HepG2 (cell line): ENCODE data around the gene BTBD7. TPM values are rescaled to one million over a fixed set of nuclear protein-coding genes. Genes with fewer than 3 reads are reported as not detected.
A peak's percentile ranks its signal among the peaks of the same experiment; 100 is the strongest.

Experiments used
- ATAC-seq: fragments of 200-7000 bp; cut with Tn5 transposase; 3 replicates; pipeline ENCODE4 v1.9.1; 2020; ENCODE audit warnings: mild to moderate bottlenecking, moderate library complexity
- BruUV-seq: library from RNA; stranded (reverse); fragments of 400-500 nt; replicated peaks from 2 replicates; lab custom pipeline; 2021; lab: Mats Ljungman, UMichigan
- CTCF ChIA-PET: fragments of 300-600 bp; formaldehyde crosslinking; extraction: SDS; loops from one replicate; lab custom pipeline; 2021; ENCODE audit warnings: low total read pairs, inconsistent platforms, low intra/inter-chr PET ratio; lab: Yijun Ruan, JAX
- POLR2A ChIA-PET: fragments of 350-600 bp; sonication (Branson Sonifier 250); formaldehyde crosslinking; loops from one replicate; lab custom pipeline; 2020; ENCODE audit warnings: antibody characterized with exemption, inconsistent platforms; lab: Yijun Ruan, JAX
- DNase-seq: peaks from one replicate; pipeline ENCODE4 v3.0.0-alpha.2; 2015; ENCODE audit warnings: low spot score
- FAIRE-seq: peaks from 3 replicates; lab custom pipeline; 2011; peaks lifted over from hg19 to GRCh38; lab: Jason Lieb, UNC
- H2AFZ ChIP-seq: one replicate; pipeline ENCODE4 v1.6.1; 2011; ENCODE audit warnings: low read length, inconsistent platforms
- H3K27ac ChIP-seq: fragments of 300-600 bp; 3 replicates; pipeline ENCODE4 v1.8.0; 2011; ENCODE audit warnings: mixed run types, mild to moderate bottlenecking, mixed read lengths, low read length, inconsistent platforms; ENCODE audit not compliant: insufficient read depth; ENCODE audit errors: extremely low read length
- H3K27me3 ChIP-seq, 2 experiments: fragments of 200-600 bp in 1 of 2; 2 replicates in 1 of 2; 3 replicates in 1 of 2; pipeline versions ENCODE4 v1.6.0 to v1.8.0; 2011; ENCODE audit warnings: low read length in 2 of 2, mild to moderate bottlenecking in 2 of 2, moderate library complexity in 2 of 2, inconsistent platforms in 1 of 2; ENCODE audit not compliant: insufficient read depth in 2 of 2, control insufficient read depth in 1 of 2
- H3K36me3 ChIP-seq, 2 experiments: fragments of 200-600 bp in 1 of 2; replicated peaks in 1 of 2; 2 replicates in 1 of 2; 3 replicates in 1 of 2; pipeline versions ENCODE4 v1.5.1 to v1.8.0; 2011; ENCODE audit warnings: low read length in 2 of 2, inconsistent platforms in 1 of 2; ENCODE audit not compliant: insufficient read depth in 2 of 2, control insufficient read depth in 1 of 2
- H3K4me1 ChIP-seq: 2 replicates; pipeline ENCODE4 v1.5.1; 2012; ENCODE audit warnings: low read length, inconsistent platforms; ENCODE audit not compliant: insufficient read depth
- H3K4me2 ChIP-seq: 2 replicates; pipeline ENCODE4 v1.6.0; 2011; ENCODE audit warnings: low read depth, low read length, inconsistent platforms
- H3K4me3 ChIP-seq, 3 experiments: fragments of 200-600 bp in 1 of 3; sonication (generic), shearing (Covaris generic) in 1 of 3; replicated peaks in 1 of 3; 2 replicates each; pipeline ENCODE4 v1.5.1; 2011 to 2016; ENCODE audit warnings: low read length in 3 of 3, inconsistent platforms in 2 of 3, low read depth in 2 of 3, mild to moderate bottlenecking in 2 of 3, control low read depth in 1 of 3, mixed read lengths in 1 of 3; ENCODE audit not compliant: insufficient read depth in 1 of 3
- H3K79me2 ChIP-seq: one replicate; pipeline ENCODE4 v1.6.1; 2011; ENCODE audit warnings: low read length, inconsistent platforms; ENCODE audit not compliant: insufficient read depth
- H3K9ac ChIP-seq: 2 replicates; pipeline ENCODE4 v1.6.0; 2011; ENCODE audit warnings: mild to moderate bottlenecking, low read depth, low read length, inconsistent platforms; ENCODE audit not compliant: insufficient read depth
- H3K9me3 ChIP-seq: 2 replicates; pipeline ENCODE4 v1.5.1; 2012; ENCODE audit warnings: mild to moderate bottlenecking, low read length
- H4K20me1 ChIP-seq: 2 replicates; pipeline ENCODE4 v1.6.0; 2011; ENCODE audit warnings: inconsistent platforms, mild to moderate bottlenecking, low read length, moderate library complexity; ENCODE audit not compliant: insufficient read depth
- MAFK ChIP-seq, 2 experiments: IDR thresholded peaks in 1 of 2; conservative IDR thresholded peaks in 1 of 2; 2 replicates each; pipeline ENCODE4 v1.6.1; 2011; ENCODE audit warnings: improper control_type of control experiment in 2 of 2, low read length in 2 of 2
- NRL ChIP-seq: sonication (generic); formaldehyde crosslinking; IDR thresholded peaks from 2 replicates; pipeline ENCODE4 v1.5.0; 2020; ENCODE audit warnings: missing genetic modification reagents, mild to moderate bottlenecking, moderate library complexity, borderline replicate concordance
- SOX6 ChIP-seq, 2 experiments: fragments of 450-650 bp in 1 of 2; sonication (generic) in 1 of 2; formaldehyde crosslinking in 1 of 2; IDR thresholded peaks; 2 replicates each; pipeline versions ENCODE4 v1.4.0 to v1.6.1; 2017 to 2020; ENCODE audit warnings: antibody characterized with exemption in 1 of 2, mild to moderate bottlenecking in 1 of 2, missing genetic modification reagents in 1 of 2
- WGBS: methylation state at CpG from one replicate; pipeline ENCODE4 v1.1.6; 2017; ENCODE audit warnings: low lambda C conversion rate; 5-methylcytosine and 5-hydroxymethylcytosine counted together
- in situ Hi-C: cut with HindIII; loops from 2 replicates; pipeline ENCODE4 v1.10.0; 2017; ENCODE audit warnings: low pct_unique_long_range_greater_than_20kb; ENCODE audit not compliant: extremely low pct_ligation_motif_present
- intact Hi-C: fragments of 100-400 bp; cut with micrococcal nuclease; formaldehyde crosslinking; loops from one replicate; pipeline ENCODE4 v1.10.0; 2022; ENCODE audit not compliant: unreplicated experiment
- polyA plus RNA-seq, 8 experiments: library from polyadenylated mRNA; depleted of rRNA in 3 of 8; stranded (reverse) in 7 of 8; unstranded in 1 of 8; fragments of >200 nt; fragmentation: Illumina TruSeq in 4 of 8; extraction: Trizol in 4 of 8; gene quantifications; 2 replicates each; pipeline versions ENCODE4 v1.2.1 to v1.2.3, GENCODE V29; 2011 to 2016; ENCODE audit warnings: low read depth in 4 of 8, missing spikeins in 1 of 8, mixed read lengths in 1 of 8; ENCODE audit not compliant: insufficient read depth in 1 of 8
- total RNA-seq, 5 experiments: library from RNA; depleted of rRNA; stranded (reverse); fragments of >200 nt; fragmentation: Illumina TruSeq; extraction: Trizol; gene quantifications; 2 replicates each; pipeline ENCODE4 v1.2.3, GENCODE V29; 2016; ENCODE audit warnings: low read depth in 1 of 5
- TF ChIP-seq, protein P1 (sequence below): sonication (generic); formaldehyde crosslinking; conservative IDR thresholded peaks from 2 replicates; pipeline ENCODE4 v1.8.1; 2023; ENCODE audit warnings: missing genetic modification reagents
- TF ChIP-seq, protein P2 (sequence below): sonication (generic); formaldehyde crosslinking; conservative IDR thresholded peaks from 2 replicates; pipeline ENCODE4 v1.5.0; 2020; ENCODE audit warnings: missing genetic modification reagents
- TF ChIP-seq, protein P3 (sequence below): sonication (generic); formaldehyde crosslinking; IDR thresholded peaks from one replicate; pipeline ENCODE4 v1.5.1; 2020; ENCODE audit warnings: mild to moderate bottlenecking, missing genetic modification reagents; ENCODE audit errors: not compliant biosample characterization
- TF ChIP-seq, protein P4 (sequence below): sonication (generic); formaldehyde crosslinking; IDR thresholded peaks from 2 replicates; pipeline ENCODE4 v1.5.0; 2020; ENCODE audit warnings: missing genetic modification reagents, mild to moderate bottlenecking, borderline replicate concordance

Gene BTBD7
- total and polyA plus RNA-seq, 2 of the 13 experiments (the other 11 are each of a cell fraction or from before 2014, with no cell fraction given) = 11.6 to 15.2 TPM

DNA sequence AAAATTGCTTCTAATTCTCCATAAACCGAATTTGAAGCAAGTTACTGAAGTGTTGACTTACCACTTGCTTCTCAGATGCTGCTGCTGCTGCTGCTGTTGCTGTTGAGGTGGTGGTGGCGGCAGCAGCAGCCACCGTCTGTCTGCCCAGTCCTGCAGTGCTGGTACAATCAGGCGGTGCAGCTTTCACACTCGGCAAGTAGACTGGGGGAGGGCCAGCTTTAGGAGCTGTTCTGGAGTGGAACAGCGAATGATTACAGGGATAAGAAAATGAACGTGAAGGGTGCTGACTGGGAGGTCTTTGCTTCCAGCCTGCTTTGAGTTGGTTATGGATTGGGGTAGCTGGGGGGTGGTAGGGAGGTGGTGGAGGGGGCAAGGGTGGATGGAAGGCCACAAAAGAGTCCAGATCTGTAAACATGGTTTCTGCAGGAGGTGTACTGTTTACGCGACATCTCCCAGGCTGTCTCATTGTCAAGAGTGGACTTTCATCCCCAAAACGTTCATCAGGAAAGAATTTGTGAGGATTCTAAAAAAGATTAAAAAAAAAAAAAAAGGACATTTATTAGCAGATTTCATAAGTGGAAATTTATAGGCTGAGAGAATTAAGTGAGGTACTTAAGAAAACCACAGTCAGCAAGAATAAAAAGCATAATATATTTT, 86.9 kb downstream of the BTBD7 start:
- TF ChIP-seq MAFK (conservative IDR thresholded peaks at IDR 0.05 in 1 of 2, IDR thresholded peaks at IDR 0.05 in 1 of 2; ENCODE audit: low read length in 2 of 2) (peak in 1 of 2 experiments; percentile 25; a peak in 1 of 4 replicates), SOX6 (IDR thresholded peaks at IDR 0.05) (no peak), SOX6 (CRISPR knock-in tag; IDR thresholded peaks at IDR 0.05) (peak; percentile 32; the same call in 1 of the 2 replicates), NRL (CRISPR knock-in tag) (no peak)
- TF ChIP-seq, protein P1, sequence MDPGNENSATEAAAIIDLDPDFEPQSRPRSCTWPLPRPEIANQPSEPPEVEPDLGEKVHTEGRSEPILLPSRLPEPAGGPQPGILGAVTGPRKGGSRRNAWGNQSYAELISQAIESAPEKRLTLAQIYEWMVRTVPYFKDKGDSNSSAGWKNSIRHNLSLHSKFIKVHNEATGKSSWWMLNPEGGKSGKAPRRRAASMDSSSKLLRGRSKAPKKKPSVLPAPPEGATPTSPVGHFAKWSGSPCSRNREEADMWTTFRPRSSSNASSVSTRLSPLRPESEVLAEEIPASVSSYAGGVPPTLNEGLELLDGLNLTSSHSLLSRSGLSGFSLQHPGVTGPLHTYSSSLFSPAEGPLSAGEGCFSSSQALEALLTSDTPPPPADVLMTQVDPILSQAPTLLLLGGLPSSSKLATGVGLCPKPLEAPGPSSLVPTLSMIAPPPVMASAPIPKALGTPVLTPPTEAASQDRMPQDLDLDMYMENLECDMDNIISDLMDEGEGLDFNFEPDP (CRISPR knock-in tag) = 0 out of 2 replicates have a peak, but pooled peaks have one; percentile 36
- TF ChIP-seq, protein P2, sequence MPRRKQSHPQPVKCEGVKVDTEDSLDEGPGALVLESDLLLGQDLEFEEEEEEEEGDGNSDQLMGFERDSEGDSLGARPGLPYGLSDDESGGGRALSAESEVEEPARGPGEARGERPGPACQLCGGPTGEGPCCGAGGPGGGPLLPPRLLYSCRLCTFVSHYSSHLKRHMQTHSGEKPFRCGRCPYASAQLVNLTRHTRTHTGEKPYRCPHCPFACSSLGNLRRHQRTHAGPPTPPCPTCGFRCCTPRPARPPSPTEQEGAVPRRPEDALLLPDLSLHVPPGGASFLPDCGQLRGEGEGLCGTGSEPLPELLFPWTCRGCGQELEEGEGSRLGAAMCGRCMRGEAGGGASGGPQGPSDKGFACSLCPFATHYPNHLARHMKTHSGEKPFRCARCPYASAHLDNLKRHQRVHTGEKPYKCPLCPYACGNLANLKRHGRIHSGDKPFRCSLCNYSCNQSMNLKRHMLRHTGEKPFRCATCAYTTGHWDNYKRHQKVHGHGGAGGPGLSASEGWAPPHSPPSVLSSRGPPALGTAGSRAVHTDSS (CRISPR knock-in tag) = no peak
- TF ChIP-seq, protein P3, sequence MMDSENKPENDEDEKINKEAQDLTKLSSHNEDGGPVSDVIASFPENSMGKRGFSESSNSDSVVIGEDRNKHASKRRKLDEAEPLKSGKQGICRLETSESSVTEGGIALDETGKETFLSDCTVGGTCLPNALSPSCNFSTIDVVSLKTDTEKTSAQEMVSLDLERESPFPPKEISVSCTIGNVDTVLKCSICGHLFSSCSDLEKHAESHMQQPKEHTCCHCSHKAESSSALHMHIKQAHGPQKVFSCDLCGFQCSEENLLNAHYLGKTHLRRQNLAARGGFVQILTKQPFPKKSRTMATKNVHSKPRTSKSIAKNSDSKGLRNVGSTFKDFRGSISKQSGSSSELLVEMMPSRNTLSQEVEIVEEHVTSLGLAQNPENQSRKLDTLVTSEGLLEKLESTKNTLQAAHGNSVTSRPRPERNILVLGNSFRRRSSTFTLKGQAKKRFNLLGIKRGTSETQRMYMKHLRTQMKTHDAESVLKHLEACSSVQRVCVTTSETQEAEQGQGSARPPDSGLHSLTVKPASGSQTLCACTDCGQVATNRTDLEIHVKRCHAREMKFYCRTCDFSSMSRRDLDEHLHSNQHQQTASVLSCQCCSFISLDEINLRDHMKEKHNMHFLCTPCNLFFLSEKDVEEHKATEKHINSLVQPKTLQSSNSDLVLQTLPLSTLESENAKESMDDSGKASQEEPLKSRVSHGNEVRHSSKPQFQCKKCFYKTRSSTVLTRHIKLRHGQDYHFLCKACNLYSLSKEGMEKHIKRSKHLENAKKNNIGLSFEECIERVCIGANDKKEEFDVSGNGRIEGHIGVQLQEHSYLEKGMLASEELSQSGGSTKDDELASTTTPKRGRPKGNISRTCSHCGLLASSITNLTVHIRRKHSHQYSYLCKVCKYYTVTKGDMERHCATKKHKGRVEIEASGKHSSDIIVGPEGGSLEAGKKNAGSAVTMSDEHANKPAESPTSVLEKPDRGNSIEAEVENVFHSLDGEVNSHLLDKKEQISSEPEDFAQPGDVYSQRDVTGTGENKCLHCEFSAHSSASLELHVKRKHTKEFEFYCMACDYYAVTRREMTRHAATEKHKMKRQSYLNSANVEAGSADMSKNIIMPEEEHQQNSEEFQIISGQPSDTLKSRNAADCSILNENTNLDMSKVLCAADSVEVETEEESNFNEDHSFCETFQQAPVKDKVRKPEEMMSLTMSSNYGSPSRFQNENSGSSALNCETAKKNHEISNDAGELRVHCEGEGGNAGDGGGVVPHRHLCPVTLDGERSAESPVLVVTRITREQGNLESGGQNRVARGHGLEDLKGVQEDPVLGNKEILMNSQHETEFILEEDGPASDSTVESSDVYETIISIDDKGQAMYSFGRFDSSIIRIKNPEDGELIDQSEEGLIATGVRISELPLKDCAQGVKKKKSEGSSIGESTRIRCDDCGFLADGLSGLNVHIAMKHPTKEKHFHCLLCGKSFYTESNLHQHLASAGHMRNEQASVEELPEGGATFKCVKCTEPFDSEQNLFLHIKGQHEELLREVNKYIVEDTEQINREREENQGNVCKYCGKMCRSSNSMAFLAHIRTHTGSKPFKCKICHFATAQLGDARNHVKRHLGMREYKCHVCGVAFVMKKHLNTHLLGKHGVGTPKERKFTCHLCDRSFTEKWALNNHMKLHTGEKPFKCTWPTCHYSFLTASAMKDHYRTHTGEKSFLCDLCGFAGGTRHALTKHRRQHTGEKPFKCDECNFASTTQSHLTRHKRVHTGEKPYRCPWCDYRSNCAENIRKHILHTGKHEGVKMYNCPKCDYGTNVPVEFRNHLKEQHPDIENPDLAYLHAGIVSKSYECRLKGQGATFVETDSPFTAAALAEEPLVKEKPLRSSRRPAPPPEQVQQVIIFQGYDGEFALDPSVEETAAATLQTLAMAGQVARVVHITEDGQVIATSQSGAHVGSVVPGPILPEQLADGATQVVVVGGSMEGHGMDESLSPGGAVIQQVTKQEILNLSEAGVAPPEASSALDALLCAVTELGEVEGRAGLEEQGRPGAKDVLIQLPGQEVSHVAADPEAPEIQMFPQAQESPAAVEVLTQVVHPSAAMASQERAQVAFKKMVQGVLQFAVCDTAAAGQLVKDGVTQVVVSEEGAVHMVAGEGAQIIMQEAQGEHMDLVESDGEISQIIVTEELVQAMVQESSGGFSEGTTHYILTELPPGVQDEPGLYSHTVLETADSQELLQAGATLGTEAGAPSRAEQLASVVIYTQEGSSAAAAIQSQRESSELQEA (CRISPR knock-in tag) = no peak
- TF ChIP-seq, protein P4, sequence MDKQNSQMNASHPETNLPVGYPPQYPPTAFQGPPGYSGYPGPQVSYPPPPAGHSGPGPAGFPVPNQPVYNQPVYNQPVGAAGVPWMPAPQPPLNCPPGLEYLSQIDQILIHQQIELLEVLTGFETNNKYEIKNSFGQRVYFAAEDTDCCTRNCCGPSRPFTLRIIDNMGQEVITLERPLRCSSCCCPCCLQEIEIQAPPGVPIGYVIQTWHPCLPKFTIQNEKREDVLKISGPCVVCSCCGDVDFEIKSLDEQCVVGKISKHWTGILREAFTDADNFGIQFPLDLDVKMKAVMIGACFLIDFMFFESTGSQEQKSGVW (CRISPR knock-in tag) = no peak
- no peak; the same call in 2 of the 3 replicates for ATAC-seq
- H2AFZ ChIP-seq = no peak overlapping the region
- H3K79me2 ChIP-seq = no peaks in the 10 kb centered on the region
- in situ Hi-C loops = no loop called here
- ChIA-PET CTCF (no interaction called here), POLR2A (no interaction called here)
- H4K20me1 ChIP-seq = no peaks in the 10 kb centered on the region
- no peak overlapping the region for H3K9ac ChIP-seq
- no peaks in the 10 kb centered on the region for H3K9me3 ChIP-seq
- intact Hi-C loops = no loop called here
- no peak overlapping the region for H3K4me3 ChIP-seq
- H3K27ac ChIP-seq = no peak overlapping the region
- BruUV-seq = no TSS peak
- H3K27me3 ChIP-seq = no peaks in the 10 kb centered on the region
- no peak for DNase-seq
- H3K4me1 ChIP-seq = peaks cover 17% of the 10 kb centered on the region
- no peak for FAIRE-seq
- WGBS = 76% methylated on average over 10 of the region's 10 CpGs
- peaks cover 16 to 61% of the 10 kb centered on the region in 2 experiments for H3K36me3 ChIP-seq
- no peak overlapping the region for H3K4me2 ChIP-seq
